OCI-LY3 (cell line): ENCODE data around the gene AARS2.
A peak's percentile ranks its signal among the peaks of the same experiment; 100 is the strongest.
"Not testable (repeated sequence)": the region's sequence is repeated elsewhere in the genome, so short reads cannot be mapped to it uniquely, and the experiment has no call there.

ENCODE experiments used
- H2AFZ ChIP-seq: fragments of 200-600, 300-600 bp; shearing (Covaris generic); 2 replicates; pipeline ENCODE4 v1.6.0; 2014; ENCODE audit warnings: antibody characterized with exemption, low read depth, low read length
- H3K27ac ChIP-seq: fragments of 200-600, 300-600 bp; sonication (generic); 2 replicates; pipeline ENCODE4 v1.5.1; 2014; ENCODE audit warnings: mild to moderate bottlenecking, low read length, moderate library complexity, mixed read lengths
- H3K27me3 ChIP-seq: fragments of 200-600, 300-600 bp; sonication (generic); 2 replicates; pipeline ENCODE4 v1.6.1; 2014; ENCODE audit warnings: low read depth, low read length, mixed read lengths
- H3K36me3 ChIP-seq: fragments of 200-600, 300-600 bp; sonication (generic); replicated peaks from 2 replicates; pipeline ENCODE3; 2014; ENCODE audit warnings: low read depth, low read length, mixed read lengths
- H3K4me1 ChIP-seq: fragments of 300-600, 200-600 bp; sonication (generic); 2 replicates; pipeline ENCODE4 v1.6.1; 2014; ENCODE audit warnings: low read length, mixed read lengths
- H3K4me2 ChIP-seq: fragments of 200-600, 300-600 bp; sonication (generic); 2 replicates; pipeline ENCODE4 v1.6.1; 2014; ENCODE audit warnings: low read length, mixed read lengths
- H3K4me3 ChIP-seq: fragments of 300-600, 200-600 bp; sonication (generic); 2 replicates; pipeline ENCODE4 v1.5.1; 2014; ENCODE audit warnings: antibody characterized with exemption, mild to moderate bottlenecking, low read length, moderate library complexity
- H3K79me2 ChIP-seq: fragments of 300-600, 200-600 bp; shearing (Covaris generic); 2 replicates; pipeline ENCODE4 v1.6.1; 2014; ENCODE audit warnings: mild to moderate bottlenecking, low read length, mixed read lengths
- H3K9ac ChIP-seq: fragments of 300-600, 200-600 bp; shearing (Covaris generic); 2 replicates; pipeline ENCODE4 v1.6.0; 2014; ENCODE audit warnings: mild to moderate bottlenecking, low read length, moderate library complexity
- H3K9me3 ChIP-seq: fragments of 200-600, 300-600 bp; shearing (Covaris generic); 2 replicates; pipeline ENCODE4 v1.6.1; 2014; ENCODE audit warnings: low read length, mixed read lengths; ENCODE audit not compliant: insufficient read depth
- H4K20me1 ChIP-seq: fragments of 200-600, 300-600 bp; sonication (generic); 2 replicates; pipeline ENCODE4 v1.6.1; 2016; ENCODE audit warnings: low read length, mixed read lengths; ENCODE audit not compliant: insufficient read depth
- EZH2phosphoT487 ChIP-seq: fragments of 200-600 bp; shearing (Covaris generic); IDR thresholded peaks from 2 replicates; pipeline ENCODE4 v1.6.1; 2018; ENCODE audit warnings: antibody characterized with exemption, mixed run types, low read depth
- TF ChIP-seq, protein P1 (sequence below): fragments of 200-600, 300-600 bp; sonication (generic); IDR thresholded peaks from 2 replicates; pipeline ENCODE4 v1.5.1; 2014; ENCODE audit warnings: antibody characterized with exemption, low read length, low read depth

Gene AARS2

DNA sequence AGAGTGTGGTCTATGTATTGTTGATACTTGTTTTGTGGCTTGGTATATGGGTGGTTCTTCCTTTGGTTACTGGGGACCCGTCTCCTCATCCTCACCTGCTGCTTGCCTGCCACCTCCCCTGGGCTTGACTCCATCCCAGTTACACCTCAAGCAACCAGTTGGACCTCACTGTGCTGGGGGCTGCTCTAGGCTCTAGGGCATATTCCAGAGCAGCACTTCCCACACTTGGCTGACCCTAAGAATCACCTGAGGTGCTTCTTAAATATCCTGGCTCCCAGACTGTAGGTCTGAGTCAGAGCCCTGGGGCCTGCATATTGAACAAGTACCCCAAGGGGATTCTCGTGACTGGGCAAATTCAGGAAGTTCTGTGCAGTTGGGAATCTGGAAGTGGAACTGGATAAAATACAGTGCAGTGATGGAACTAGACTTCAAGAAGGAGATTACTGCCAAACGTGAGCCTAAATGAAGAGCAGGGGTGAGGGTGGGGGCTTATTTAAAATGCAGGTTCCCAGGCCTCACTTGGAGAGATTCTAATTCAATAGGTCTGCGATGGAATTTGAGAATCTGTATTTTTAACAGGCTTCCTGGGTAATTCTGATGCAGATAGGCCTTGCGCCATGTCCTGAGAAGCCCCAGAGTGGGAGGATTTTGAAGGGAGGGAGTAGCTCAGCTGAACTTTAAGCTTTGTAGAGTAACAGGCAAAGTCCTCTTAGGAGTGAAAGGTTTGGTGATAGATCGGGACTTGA is 36.9 kb upstream of the AARS2 start:
- Histone ChIP-seq H3K27me3 (peaks cover 13% of the 10 kb centered on the region), H3K4me1 (no peaks in the 10 kb centered on the region), H3K79me2 (no peaks in the 10 kb centered on the region), H2AFZ (no peak overlapping the region), H3K36me3 (no peaks in the 10 kb centered on the region), H3K4me2 (no peak overlapping the region), H3K4me3 (no peak overlapping the region), H3K9ac (no peak overlapping the region), H3K27ac (no peak overlapping the region), H4K20me1 (no peaks in the 10 kb centered on the region), H3K9me3 (no peaks in the 10 kb centered on the region)
- no peak for TF ChIP-seq EZH2phosphoT487
- TF ChIP-seq, protein P1, sequence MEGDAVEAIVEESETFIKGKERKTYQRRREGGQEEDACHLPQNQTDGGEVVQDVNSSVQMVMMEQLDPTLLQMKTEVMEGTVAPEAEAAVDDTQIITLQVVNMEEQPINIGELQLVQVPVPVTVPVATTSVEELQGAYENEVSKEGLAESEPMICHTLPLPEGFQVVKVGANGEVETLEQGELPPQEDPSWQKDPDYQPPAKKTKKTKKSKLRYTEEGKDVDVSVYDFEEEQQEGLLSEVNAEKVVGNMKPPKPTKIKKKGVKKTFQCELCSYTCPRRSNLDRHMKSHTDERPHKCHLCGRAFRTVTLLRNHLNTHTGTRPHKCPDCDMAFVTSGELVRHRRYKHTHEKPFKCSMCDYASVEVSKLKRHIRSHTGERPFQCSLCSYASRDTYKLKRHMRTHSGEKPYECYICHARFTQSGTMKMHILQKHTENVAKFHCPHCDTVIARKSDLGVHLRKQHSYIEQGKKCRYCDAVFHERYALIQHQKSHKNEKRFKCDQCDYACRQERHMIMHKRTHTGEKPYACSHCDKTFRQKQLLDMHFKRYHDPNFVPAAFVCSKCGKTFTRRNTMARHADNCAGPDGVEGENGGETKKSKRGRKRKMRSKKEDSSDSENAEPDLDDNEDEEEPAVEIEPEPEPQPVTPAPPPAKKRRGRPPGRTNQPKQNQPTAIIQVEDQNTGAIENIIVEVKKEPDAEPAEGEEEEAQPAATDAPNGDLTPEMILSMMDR = no peak

DNA sequence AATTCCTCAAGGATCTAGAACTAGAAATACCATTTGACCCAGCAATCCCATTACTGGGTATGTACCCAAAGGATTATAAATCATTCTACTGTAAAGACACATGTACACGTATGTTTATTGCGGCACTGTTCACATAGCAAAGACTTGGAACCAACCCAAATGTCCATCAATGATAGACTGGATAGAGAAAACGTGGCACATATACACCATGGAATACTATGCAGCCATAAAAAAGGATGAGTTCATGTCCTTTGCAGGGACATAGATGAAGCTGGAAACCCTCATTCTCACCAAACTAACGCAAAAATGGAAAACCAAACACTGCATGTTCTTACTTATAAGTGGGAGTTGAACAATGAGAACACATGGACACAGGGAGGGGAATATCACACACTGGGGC is 33.7 kb upstream of the AARS2 start:
- not testable (repeated sequence) for H3K9ac ChIP-seq, H3K36me3 ChIP-seq, H2AFZ ChIP-seq, H3K4me3 ChIP-seq, H3K9me3 ChIP-seq, H3K79me2 ChIP-seq, H4K20me1 ChIP-seq, H3K4me1 ChIP-seq, H3K27ac ChIP-seq, H3K4me2 ChIP-seq
- peaks cover 33% of the 10 kb centered on the region for H3K27me3 ChIP-seq

DNA sequence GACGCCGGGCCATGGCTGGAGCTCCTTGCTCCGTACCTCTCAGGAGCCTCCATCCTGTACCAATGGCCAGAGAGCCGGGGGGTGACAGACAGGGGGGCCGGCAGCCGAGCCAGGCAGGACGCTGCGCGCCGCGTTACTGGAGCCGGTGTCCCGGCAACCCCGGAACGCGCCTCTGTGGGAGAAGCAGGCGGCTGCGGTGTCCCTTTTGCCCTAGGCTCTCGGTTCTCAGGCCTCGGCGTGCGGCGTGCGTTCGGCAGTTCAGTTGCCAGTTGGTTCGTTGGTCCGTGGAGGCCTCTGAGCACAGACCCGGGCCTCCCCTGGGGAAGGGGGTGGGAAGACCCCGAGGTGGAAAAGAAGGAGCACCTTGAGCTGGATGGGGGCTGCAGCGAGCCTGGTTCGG is 29.3 kb upstream of the AARS2 start, which contains the start of gene SPATS1:
SPATS1 (plus strand) TSS at position 162 of the 400 bp plus-strand sequence. CDS start 446 bp downstream, outside the sequence.
- Histone ChIP-seq H3K4me3 (0 out of 2 replicates have a peak within 1 kb of the TSS, but pooled peaks have one; percentile 21), H3K79me2 (no peaks in the 10 kb centered on the region), H3K9ac (no peak within 1 kb of the TSS), H3K4me2 (peak within 1 kb of the TSS; percentile 22), H3K27ac (no peak within 1 kb of the TSS), H3K36me3 (no peaks in the 10 kb centered on the region), H4K20me1 (no peaks in the 10 kb centered on the region), H2AFZ (peak within 1 kb of the TSS; percentile 80; the same call in 1 of the 2 replicates), H3K4me1 (peaks cover 7% of the 10 kb centered on the region; the same call in 1 of the 2 replicates), H3K27me3 (peaks cover 37% of the 10 kb centered on the region), H3K9me3 (no peaks in the 10 kb centered on the region)
- TF ChIP-seq, protein P1 = no peak
- TF ChIP-seq EZH2phosphoT487 = no peak

DNA sequence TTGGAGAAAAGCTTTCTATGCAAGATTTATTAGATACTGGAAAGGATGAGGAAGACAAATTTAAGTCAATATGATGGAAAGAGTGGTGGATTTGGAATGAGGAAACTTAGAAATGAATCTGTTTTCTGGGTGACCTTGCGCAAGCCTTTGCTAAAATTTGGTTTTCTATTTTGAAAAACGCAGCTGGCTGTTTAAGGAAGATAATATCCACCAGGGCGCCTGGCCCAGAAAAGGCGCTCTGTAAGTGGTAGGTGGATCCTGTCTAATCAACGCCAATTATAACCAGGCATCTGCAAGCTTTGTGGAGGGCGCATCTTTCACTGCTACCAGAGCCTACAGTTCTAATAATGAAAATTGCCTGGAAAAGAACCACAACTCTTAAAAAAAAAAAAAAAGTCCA is 28.9 kb upstream of the AARS2 start:
- no peaks in the 10 kb centered on the region for H4K20me1 ChIP-seq
- H3K79me2 ChIP-seq = no peaks in the 10 kb centered on the region
- H3K4me1 ChIP-seq = peaks cover 7% of the 10 kb centered on the region; the same call in 1 of the 2 replicates
- H2AFZ ChIP-seq = no peak overlapping the region
- H3K27me3 ChIP-seq = peaks cover 37% of the 10 kb centered on the region
- H3K9ac ChIP-seq = no peak overlapping the region
- H3K4me3 ChIP-seq = no peak overlapping the region
- H3K27ac ChIP-seq = no peak overlapping the region
- TF ChIP-seq, protein P1 = no peak
- no peak for TF ChIP-seq EZH2phosphoT487
- no peak overlapping the region for H3K4me2 ChIP-seq
- no peaks in the 10 kb centered on the region for H3K36me3 ChIP-seq
- H3K9me3 ChIP-seq = no peaks in the 10 kb centered on the region
